ENCODE measurements around the gene SYNJ2.
A peak's percentile ranks its signal among the peaks of the same experiment; 100 is the strongest.

The SYNJ2 gene

DNA sequence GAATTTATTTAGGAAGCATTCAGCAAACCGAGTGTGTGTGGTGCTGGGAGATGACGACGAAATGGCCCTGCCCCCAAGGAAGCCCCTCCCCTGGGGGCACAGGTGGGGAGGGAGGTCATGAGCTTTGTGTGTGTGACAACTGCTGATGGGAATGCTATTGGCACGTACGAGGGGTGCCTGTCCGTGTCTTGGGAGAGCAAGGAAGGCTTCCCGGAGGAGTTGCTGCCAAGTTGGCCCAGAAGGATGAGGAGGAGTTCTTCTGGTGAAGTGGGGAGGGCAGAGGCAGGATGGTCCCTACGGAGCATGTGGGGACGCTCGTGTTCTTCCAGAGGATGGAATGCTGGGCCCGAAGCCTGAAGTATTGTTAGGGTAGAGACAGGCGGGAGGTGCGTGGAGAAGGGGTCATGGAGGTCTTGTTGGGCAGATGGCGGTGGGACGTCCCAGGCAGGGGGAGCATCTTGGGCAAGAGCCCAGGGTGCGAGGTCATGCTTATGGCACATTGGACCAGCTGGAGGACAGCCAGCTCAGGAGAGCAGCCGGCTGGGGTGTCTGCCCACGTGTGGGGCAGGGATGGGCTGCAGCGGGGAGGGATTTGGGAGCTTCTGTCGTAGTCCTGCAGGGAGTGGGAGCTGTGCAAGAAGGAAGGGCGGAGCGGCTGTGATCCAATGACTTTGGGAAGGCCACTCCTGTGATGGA lies 46.1 kb downstream of the SYNJ2 start:
- no peak for DNase-seq (ENCODE audit: low read depth, low spot score)

DNA sequence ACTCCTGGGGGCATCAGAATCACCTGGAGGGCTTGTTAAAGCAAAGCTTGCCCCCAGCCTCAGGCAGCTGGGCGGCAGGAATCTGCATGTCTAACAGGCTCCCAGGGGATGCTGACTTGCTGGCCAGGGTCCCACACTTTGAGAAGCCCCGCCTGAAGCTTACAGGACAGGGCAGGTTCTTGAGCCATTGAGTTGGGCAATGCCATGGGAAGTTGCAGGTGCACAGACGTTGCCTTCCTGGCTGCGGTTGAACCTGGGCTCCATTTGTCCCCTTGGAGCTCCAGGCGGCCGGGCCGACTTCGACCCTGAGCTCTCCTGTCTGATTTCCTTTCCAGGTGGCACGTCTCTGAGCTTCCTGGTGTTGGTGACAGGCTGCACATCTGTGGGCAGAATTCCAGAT lies 46.8 kb downstream of the SYNJ2 start:
- DNase-seq (ENCODE audit: low read depth, low spot score) = no peak

DNA sequence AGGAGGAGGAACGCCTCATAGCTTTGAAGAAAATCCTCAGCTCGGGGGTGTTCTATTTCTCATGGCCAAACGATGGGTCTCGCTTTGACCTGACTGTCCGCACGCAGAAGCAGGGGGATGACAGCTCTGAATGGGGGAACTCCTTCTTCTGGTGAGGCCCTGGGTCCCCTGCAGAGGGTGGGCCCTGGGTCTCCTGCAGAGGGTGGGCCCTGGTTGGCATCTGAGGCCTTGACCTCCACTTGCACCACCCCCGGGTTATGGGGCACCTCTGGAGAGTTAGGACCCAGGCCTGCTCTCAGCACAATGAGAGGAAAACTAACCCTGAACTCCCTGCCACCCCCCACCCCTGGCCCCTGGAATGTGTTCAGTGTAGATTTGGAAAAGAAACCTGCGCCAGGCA lies 47.2 kb downstream of the SYNJ2 start:
- no peak for DNase-seq (ENCODE audit: low read depth, low spot score)

DNA sequence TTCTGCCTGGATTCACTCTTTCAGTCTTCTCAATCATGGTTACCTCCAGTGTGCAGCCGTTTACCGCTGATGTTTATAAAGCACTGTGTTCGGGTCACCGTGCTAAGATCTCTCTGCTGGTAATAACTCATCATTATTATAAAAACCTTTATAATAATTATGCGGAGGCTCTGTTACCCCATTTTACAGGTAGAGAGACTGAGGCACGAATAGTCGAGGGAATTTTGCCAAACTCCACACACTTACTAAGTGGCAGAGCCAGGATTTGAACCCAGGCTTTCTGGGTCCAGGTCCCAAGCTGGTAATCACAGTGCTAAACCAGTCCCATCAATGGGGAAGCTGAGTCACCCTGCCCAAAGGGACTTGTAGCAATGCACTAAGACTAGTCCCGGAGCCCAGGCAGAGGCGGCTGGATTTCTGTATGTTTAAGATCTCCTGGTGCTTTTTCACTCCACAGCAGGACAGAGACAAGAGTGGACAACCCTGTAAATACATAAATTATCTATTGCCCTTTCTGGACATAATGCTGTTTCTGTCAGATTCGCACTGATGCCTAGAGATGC lies 48.1 kb downstream of the SYNJ2 start:
- no peak for DNase-seq (ENCODE audit: low read depth, low spot score)

DNA sequence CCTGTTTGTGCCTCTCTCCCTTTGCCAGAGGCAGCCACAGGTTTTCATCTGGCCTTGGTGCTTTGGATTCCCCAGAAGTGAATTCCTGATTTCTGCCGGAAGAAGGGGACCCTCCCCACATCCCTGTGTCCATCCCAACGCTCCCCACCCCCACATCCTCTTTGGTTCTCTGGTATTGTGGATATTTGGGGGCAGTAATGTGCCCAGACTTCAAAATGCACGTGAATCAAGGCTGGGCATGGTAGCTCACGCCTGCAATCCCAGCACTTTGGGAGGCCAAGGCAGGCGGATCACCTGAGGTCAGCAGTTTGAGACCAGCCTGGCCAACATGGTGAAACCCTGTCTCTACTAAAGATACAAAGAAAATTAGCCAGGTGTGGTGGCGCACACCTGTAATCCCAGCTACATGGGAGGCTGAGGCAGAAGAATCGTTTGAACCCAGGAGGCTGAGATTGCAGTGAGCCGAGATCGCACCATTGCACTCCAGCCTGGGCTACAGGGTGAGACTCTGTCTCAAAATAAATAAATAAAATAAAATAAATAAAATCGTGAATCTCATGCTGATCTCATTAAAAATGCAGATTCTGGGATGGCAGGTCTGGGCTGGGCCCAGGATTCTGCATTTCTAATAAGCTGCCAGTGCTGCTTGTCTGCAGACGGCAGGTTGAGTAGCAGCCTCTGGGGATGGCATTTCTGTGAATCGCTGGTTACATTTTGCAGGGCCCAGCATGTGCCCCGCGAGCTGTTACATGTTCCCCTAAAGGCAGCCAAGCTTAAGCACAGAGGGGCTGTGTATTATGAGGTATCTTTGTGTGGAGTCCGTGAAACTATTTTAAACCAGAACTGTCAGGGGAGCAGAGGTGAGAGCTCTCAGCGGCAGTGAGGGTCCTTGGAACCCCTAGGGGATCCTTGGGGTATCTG lies 49.0 kb downstream of the SYNJ2 start:
- DNase-seq (ENCODE audit: low read depth, low spot score) = no peak

DNA sequence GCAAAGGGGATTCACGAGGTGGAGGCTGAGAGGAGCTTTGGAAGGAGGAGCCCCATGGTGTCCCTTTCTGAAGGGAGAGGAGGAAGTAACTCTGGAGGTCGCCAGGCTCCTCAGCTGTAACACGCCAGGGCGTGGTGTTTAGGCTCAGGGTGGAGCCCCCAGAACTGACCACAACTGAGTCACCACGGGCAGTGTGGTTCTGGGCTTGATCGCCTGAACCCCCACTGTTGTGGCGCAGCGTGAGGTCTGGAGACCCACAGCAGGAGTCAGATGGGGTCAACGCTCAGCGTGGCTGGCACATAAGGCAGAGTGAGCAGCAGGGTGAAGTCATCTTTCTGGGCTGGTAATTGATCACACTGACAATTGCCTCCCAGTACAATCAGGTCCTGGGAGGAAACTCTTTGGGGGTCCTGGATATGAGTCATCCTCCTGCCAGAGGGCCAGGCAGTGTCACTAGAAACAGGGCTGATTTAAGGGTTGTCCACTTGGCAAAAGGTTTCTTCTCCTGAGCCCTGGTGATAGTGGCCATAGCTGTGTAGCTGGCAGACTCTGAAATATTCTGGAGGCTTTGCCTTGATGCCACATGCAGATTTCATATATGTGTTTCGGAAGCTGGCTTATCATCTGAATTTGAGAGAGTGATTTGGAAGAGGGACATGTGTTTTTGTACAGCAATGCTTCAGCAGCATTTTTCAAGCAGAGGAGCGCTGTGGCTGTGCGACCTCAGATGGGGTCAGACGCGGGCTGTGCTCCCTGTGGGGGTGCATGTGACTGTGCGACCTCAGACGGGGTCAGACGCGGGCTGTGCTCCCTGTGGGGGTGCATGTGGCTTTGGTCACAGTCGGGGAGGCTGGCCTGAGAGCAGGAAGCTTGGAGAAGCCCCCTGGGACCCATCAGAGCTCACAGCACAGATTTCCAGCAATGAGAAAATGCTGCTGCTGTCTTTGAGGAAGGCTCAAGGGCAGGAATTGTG lies 50.0 kb downstream of the SYNJ2 start:
- DNase-seq (ENCODE audit: low read depth, low spot score) = peak; percentile 94

DNA sequence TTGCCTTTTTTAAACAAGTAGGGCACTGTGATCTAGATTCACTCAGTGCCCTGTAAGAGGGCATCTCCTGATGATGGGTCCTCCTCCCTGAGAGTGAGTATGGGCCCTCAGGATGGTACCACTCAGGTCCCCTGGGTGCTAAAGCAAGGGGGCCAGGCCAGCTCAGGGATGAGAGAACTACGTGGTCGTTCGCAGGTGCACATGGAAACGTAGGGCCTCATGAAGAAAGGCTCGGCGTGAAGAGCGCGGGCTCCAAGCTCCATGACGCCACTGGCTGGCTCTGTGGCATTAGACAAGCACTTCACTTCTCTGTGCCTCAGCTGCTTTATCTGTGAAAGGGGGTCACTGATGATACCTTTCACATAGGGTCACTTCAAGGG lies 50.7 kb downstream of the SYNJ2 start:
- no peak for DNase-seq (ENCODE audit: low read depth, low spot score)

DNA sequence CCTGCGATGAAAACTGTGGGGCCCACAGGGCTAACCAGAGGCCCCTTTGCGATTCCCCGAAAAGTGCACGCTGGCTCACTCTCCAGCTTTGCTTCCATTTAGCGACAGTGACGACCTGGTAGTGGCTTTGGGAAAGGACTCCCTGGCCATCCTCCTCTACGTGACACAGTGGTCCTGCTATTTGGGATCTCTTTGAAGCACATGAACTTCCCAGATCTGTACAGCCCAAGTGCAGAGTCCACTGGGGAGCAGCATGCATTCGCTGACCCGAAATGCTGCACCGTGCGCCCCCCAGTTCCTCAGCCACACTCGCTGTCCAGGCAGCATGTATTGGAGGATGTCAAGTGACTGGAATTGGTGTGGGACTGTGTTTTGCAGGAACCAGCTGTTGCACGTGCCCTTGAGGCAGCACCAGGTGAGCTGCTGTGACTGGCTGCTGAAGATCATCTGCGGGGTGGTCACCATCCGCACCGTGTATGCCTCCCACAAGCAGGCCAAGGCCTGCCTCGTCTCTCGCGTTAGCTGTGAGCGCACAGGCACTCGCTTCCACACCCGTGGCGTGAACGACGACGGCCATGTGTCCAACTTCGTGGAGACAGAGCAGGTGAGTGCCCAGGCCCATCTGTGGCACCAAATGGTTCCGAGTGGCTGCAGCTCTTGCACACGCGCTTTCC lies 51.6 kb downstream of the SYNJ2 start:
- DNase-seq (ENCODE audit: low read depth, low spot score) = no peak

DNA sequence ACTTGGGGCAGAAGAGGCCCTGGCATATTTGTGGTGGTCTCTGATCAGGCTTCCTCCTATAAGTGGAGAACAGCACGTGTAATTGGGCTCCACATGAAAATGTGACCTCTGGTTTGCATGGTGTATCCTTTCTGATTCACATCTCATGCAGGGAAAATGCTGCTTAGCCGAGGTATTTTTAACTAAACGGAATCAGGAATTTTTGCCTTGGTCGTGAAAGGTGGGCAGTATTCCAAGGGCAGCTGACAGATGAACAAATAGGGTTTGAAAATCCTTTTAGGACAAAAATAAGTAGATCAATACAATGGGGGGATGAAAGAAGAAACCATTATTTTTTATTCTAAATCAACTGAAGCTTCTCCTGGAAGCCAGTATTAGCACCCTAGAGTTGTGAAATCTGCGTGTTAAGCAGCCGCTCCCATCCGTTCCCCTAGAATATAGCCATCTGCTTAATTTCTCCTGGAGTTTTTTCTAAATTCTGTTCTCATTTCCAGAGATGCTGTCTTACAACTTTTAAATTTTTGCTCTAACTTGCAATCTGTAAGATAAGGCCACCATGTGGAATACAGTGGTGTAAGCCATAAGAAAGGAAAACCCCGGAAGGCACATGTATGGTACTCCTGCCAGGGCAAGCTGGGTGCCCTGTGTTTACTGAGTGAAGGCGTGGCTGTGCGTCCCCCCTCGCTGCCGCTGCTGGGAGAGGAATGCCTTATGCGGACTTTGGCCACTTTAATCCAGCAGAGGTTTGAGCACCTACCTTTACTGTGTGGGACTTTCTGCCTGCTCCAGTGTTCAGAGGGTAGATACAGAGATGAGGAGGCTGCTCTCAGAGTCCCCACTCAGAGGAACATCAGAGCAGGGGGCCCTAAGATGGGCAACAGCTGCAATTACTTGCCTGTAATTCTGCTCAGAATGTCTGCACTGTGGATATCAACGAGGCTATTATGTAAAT lies 52.4 kb downstream of the SYNJ2 start:
- no peak for DNase-seq (ENCODE audit: low read depth, low spot score)

DNA sequence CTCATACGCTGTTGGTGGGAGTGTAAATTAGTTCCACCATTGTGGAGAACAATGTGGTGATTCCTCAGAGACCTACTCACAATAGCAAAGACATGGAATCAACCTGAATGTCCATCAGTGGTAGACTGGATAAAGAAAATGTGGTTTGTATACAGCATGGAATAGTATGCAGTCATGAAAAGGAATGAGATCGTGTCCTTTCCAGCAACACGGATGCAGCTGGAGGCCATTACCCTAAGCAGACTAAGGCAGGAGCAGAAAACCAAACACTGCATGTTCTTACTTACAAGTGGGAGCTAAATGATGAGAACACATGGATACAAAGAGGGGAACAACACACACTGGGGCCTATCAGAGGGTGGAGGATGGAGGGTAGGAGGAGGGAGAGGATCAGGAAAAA lies 54.6 kb downstream of the SYNJ2 start:
- no peak for DNase-seq (ENCODE audit: low read depth, low spot score)

DNA sequence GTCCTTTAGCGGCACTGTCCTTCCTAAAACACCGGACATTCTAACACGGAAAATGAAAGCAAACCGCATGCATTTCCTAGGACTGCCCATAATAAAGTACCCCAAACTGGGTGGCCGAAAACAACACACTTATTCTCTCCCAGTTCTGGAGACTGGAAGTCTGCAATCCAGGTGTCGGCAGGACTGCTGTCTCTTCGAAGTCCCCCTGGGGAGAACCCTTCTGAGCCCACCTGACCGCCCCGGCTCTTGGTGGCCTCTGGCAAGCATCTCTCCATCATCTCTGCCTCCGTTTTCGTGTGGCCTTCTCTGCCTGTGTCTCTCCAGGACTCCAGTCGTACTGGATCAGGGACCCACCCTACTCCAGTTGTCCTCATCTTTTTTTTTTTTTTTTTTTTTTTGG lies 55.4 kb downstream of the SYNJ2 start:
- no peak for DNase-seq (ENCODE audit: low read depth, low spot score)

DNA sequence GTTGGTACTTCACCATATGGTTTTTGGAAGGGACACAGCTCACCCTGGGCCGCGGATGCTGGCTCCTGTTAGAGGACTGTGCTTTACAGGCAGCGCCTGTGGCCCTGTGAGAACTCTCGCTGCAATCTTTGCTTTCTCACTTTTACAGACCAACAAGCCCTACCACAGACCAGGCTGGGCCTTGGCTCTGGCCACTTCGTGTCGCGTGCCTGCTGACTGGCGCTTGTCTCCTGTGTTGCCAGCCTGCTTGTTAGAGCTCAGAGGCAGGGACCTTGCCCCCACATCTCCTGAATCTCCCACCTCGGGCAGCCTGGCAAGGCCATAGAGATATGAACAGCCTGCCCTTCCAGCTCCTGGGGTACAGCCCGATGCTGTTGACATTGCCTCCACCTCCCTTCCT lies 56.1 kb downstream of the SYNJ2 start:
- DNase-seq (ENCODE audit: low read depth, low spot score) = no peak

DNA sequence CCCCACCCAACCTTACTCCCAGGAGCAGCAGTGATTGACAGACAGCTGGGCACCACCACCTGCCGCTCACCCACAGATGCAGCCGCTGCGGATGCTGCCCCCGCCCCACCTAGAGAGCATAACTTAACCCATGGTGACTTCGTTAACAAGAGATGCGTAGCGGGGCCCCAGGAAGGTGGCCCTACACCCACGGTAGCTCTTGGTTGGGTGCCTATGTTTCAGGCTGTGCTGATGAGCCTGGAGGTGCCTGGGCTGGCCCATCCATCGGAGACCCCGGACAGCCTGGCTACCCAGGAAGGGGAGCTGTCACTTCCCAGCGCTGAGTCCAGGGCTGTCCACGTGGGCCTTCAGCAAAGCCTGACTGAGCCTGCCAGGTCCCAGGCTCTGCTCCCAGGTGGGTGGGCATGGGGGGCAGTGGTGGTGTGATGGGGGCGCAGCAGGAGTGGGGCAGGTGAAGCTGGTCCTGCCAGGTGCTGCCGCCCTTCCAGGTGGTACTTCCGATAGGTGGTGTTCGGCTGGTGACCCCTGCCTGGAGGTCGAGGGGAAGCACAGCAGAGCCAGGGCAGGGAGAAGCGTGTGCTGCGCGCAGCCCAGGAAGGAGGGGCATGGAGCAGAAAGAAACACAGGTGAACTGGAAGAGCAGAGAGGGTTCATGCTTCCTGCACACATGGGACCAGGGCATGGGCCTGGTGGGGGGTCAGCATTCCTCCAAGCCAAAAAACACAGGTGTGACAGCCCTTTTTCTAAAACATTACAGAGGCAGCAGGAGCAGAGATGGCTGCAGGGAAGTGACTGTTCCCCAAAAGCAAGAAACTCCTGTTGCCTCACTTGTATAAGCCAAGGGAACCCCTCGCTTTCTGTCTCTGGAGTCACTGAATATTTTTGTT lies 56.9 kb downstream of the SYNJ2 start:
- DNase-seq (ENCODE audit: low read depth, low spot score) = no peak

DNA sequence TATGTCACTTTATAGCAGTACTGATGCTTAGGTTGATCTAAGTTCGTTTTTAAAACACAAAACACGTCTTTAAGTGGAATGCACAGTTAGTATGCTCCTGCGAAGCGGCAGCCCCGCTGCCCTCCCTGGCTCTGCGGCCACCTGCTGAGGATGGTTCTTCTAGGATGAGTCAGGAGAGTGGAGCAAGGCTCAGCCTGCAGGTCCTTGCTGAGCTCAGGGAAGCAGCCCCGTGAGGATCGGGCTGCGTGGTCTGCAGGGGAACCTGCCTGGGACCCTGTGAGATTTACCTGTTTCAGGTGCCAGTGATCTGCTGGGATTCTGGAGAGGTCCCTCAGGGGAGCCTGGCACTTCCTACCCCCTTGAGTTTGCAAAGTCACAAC lies 57.5 kb downstream of the SYNJ2 start:
- DNase-seq (ENCODE audit: low read depth, low spot score) = peak; percentile 74

DNA sequence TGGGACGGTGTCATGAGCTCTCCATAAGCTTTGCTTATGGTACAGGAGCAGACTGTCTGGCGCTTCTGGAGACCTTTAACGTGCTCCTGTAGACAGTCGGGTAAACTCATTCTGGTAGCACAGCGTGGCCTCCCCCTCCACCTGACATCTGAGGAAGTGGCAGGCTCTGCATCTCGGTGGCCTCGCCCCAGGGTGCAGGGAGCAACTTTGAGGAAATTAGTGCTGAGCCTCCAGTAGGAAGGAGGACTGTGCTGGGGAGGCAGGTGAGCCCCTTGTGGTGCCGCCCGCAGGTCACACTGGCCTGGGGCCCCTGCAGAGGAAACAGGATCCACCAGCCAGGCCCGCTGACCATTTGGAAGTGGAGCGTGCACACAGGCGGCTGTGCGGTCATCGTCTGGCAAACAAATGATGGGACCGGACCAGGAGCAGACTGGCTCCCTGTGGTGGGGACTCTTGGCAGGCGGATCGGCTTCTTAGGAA lies 57.9 kb downstream of the SYNJ2 start:
- peak; percentile 70 for DNase-seq (ENCODE audit: low read depth, low spot score)

DNA sequence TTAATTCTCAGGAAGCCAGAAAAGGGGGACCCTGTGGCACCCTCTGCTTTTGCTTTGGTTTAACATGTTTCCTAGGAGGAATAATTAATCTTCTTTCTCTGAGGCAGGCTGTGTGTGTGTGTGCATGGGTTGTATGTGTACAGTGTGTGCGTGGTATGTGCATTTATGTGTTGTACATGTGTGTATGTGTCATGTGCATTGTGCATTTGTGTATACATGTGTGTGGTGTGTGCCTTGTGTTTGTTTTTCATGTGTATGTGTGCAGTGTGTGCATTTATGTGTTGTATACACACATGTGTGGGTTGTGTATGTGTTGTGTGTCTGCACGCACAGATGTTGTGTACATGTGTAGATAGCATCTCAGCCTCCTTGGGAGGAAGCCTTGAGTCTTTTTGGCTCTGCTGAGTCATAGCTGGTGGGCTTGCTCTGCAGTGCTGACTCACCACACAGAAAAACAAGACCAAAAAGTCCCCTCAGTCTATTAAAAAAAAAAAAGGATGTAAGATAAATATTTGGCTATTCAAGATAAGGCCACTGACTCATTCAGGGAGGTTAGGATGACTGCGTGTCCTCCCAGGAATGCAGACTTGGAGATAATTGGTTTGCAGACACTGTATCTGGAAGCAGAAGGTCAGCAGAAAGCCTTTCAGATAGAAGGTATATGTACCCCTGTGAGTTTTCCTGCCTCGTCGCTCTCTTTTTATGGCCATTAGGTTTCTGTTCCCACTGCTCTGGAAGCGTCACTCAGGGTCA lies 58.6 kb downstream of the SYNJ2 start:
- peak; percentile 87 for DNase-seq (ENCODE audit: low read depth, low spot score)

DNA sequence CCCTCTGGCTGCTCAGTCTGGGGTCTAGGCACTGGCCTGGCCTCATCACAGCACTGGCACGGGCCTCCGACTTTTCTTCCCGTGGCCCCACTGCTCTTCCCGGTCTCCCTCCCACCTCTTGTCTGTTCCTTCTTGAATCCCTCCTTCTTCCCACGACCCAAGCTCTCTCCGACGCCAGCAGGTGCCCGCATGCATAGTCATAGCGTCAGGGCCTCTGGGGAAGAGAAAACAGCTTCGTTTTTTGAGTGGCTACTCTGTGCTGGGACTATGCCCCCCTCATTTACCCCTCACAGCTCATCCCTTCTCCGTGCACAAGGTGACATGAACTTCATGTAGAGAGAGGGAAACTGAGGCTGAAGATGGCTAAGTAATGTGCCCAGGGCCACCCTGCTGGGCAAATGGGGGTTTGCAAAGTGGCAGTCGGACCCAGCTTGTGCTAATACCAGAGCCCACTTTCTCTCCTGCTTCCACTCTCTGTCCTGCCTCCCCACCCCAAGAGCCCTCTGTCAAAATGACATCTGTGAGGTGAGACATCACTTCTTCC lies 59.2 kb downstream of the SYNJ2 start:
- peak; percentile 65 for DNase-seq (ENCODE audit: low read depth, low spot score)

DNA sequence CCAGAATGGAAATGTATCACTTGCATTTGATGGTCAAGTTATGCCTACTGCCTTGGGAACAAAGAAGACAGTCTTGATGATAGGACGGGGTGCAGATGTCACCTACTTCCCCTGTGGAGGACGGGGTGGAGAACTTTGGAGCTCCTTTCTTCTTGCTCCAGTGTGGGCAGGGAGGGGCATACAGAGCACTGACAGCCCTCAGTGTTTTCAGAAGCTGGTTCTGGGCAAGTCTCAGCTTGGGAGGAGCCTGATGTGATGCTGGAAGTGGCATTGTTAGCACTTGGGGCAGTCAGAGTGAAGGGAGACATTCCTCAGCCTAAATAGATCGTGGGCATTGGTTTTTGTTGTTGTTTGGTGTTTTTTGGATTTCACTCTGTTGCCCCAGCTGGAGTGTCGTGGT lies 59.7 kb downstream of the SYNJ2 start:
- no peak for DNase-seq (ENCODE audit: low read depth, low spot score)

Data from brain pericyte (primary cell).